Brain microvascular endothelial cell (primary cell): ENCODE data around the gene MRPS5.

Experiments
- DNase-seq: peaks from one replicate; pipeline ENCODE4 v3.0.0-alpha.2; 2020
- H3K27ac ChIP-seq: fragments of 250-450 bp; sonication (Bioruptor Pico); 2 replicates; pipeline ENCODE4 v1.5.1; 2020; ENCODE audit warnings: mild to moderate bottlenecking, moderate library complexity
- H3K27me3 ChIP-seq: fragments of 250-450 bp; sonication (Bioruptor Pico); replicated peaks from 2 replicates; pipeline ENCODE4 v1.5.1; 2020; ENCODE audit warnings: mild to moderate bottlenecking
- H3K36me3 ChIP-seq: fragments of 250-450 bp; sonication (Bioruptor Pico); replicated peaks from 2 replicates; pipeline ENCODE4 v1.5.1; 2020; ENCODE audit warnings: mild to moderate bottlenecking
- H3K4me3 ChIP-seq: 2 replicates; pipeline ENCODE4 v1.5.1; 2011; ENCODE audit warnings: low read depth, mild to moderate bottlenecking, control low read depth, low read length, moderate library complexity
- CTCF ChIP-seq: IDR thresholded peaks from 2 replicates; pipeline ENCODE4 v1.5.1; 2011; ENCODE audit warnings: low read depth, mild to moderate bottlenecking, moderate library complexity, low read length, control low read depth, inconsistent platforms; ENCODE audit errors: missing control alignments
- in situ Hi-C: cut with HindIII; loops from 2 replicates; pipeline ENCODE4 v1.10.0; 2017; ENCODE audit warnings: low sequenced_read_pairs, low pct_ligation_motif_present

Gene MRPS5

GRCh38 chr2:95086017-95086416, 35.6 kb downstream of the MRPS5 start:
- H3K4me3 ChIP-seq, result no peak overlapping the region
- no peak overlapping the region for H3K27ac ChIP-seq
- no peak for DNase-seq
- no peak for TF ChIP-seq CTCF
- in situ Hi-C loops, result no loop called here
- peaks cover 39% of the 10 kb centered on the region for H3K36me3 ChIP-seq
- H3K27me3 ChIP-seq, result no peaks in the 10 kb centered on the region

- no peak overlapping the region for H3K4me3 ChIP-seq
- DNase-seq, result no peak
- H3K36me3 ChIP-seq, result peaks cover 20% of the 10 kb centered on the region
- no peak overlapping the region for H3K27ac ChIP-seq
- no peak for TF ChIP-seq CTCF
- in situ Hi-C loops, result no loop called here
- peaks cover under 1% of the 10 kb centered on the region for H3K27me3 ChIP-seq
Observed at GRCh38 chr2:95082477-95082876, 39.1 kb downstream of the MRPS5 start.

- DNase-seq, result no peak
- in situ Hi-C loops, result no loop called here
- H3K27me3 ChIP-seq, result peaks cover 10% of the 10 kb centered on the region
- H3K4me3 ChIP-seq, result no peak overlapping the region
- TF ChIP-seq CTCF, result no peak
- no peak overlapping the region for H3K27ac ChIP-seq
- H3K36me3 ChIP-seq, result no peaks in the 10 kb centered on the region
Observed at GRCh38 chr2:95079199-95079683, 42.4 kb downstream of the MRPS5 start.

- Histone ChIP-seq H3K36me3 (no peaks in the 10 kb centered on the region), H3K4me3 (no peak overlapping the region), H3K27ac (no peak overlapping the region), H3K27me3 (peaks cover 12% of the 10 kb centered on the region)
- in situ Hi-C loops, result no loop called here
- DNase-seq, result no peak
- no peak for TF ChIP-seq CTCF
Observed at GRCh38 chr2:95077861-95078603, 43.6 kb downstream of the MRPS5 start.

- H3K4me3 ChIP-seq, result no peak overlapping the region
- DNase-seq, result no peak
- no peaks in the 10 kb centered on the region for H3K36me3 ChIP-seq
- TF ChIP-seq CTCF, result no peak
- peaks cover 12% of the 10 kb centered on the region for H3K27me3 ChIP-seq
- no peak overlapping the region for H3K27ac ChIP-seq
- in situ Hi-C loops, result no loop called here
Observed at GRCh38 chr2:95077530-95077825, 44.1 kb downstream of the MRPS5 start.
